A549 (cell line): ENCODE results near the gene CCL20. TPM values are rescaled to one million over a fixed set of nuclear protein-coding genes. Genes with fewer than 3 reads are reported as not detected.

Source experiments
- ATAC-seq, 2 experiments: fragments of 200-7000 bp in 1 of 2; fragments of >200 bp in 1 of 2; cut with Nextera tagmentation in 1 of 2; cut with Tn5 transposase in 1 of 2; 3 replicates each; pipeline versions ENCODE4 v1.8.0 to v1.9.1; 2018 to 2020; ENCODE audit warnings: mild to moderate bottlenecking in 1 of 2, moderate library complexity in 1 of 2
- CTCF ChIA-PET: fragments of 300-600 bp; sonication (Branson Sonifier 250); formaldehyde crosslinking; extraction: SDS; loops from one replicate; lab custom pipeline; 2021; ENCODE audit warnings: antibody characterized with exemption, inconsistent platforms; lab: Yijun Ruan, JAX
- POLR2A ChIA-PET: fragments of 350-600 bp; formaldehyde crosslinking; extraction: SDS; loops from one replicate; lab custom pipeline; 2021; ENCODE audit warnings: antibody characterized with exemption, inconsistent platforms; lab: Yijun Ruan, JAX
- DNase-seq, 2 experiments: peaks; one replicate each; pipeline versions ENCODE4 v3.0.0 to v3.0.0-alpha.2; 2011 to 2016; ENCODE audit warnings: low read depth in 1 of 2, low spot score in 1 of 2
- FAIRE-seq: peaks from 2 replicates; lab custom pipeline; 2011; peaks lifted over from hg19 to GRCh38; lab: Jason Lieb, UNC
- H3K27ac ChIP-seq, 2 experiments: fragments of >200 bp; sonication (Bioruptor Twin); formaldehyde crosslinking; 3 replicates each; pipeline ENCODE4 v1.5.1; 2016 to 2017
- H3K4me1 ChIP-seq: fragments of >200 bp; sonication (Bioruptor Twin); formaldehyde crosslinking; 3 replicates; pipeline ENCODE4 v1.6.1; 2016
- H3K4me2 ChIP-seq: fragments of >200 bp; sonication (Bioruptor Twin); formaldehyde crosslinking; 3 replicates; pipeline ENCODE4 v1.6.1; 2016
- H3K4me3 ChIP-seq: fragments of >200 bp; sonication (Bioruptor Twin); formaldehyde crosslinking; 3 replicates; pipeline ENCODE4 v1.5.1; 2016
- H3K9me3 ChIP-seq: fragments of >200 bp; sonication (Bioruptor Twin); formaldehyde crosslinking; 3 replicates; pipeline ENCODE4 v1.6.1; 2016
- CHD2 ChIP-seq: fragments of 150-350 bp; IDR thresholded peaks from 2 replicates; pipeline ENCODE4 v1.6.1; 2014; ENCODE audit warnings: low read length; ENCODE audit not compliant: partially characterized antibody
- EP300 ChIP-seq, 2 experiments: fragments of >200 bp; sonication (Bioruptor Twin); formaldehyde crosslinking; IDR thresholded peaks; 2 replicates in 1 of 2; 3 replicates in 1 of 2; pipeline ENCODE4 v1.6.1; 2016 to 2017
- ESRRA ChIP-seq: fragments of 150-350 bp; IDR thresholded peaks from 2 replicates; pipeline ENCODE4 v1.6.1; 2014; ENCODE audit warnings: mild to moderate bottlenecking, low read length, borderline replicate concordance
- FOXS1 ChIP-seq: fragments of 250-450 bp; sonication (Bioruptor Pico); IDR thresholded peaks from 2 replicates; pipeline ENCODE4 v1.5.0; 2020; ENCODE audit warnings: mild to moderate bottlenecking, moderate library complexity
- HEYL ChIP-seq: fragments of 250-450 bp; sonication (Bioruptor Pico); IDR thresholded peaks from 2 replicates; pipeline ENCODE4 v1.8.0; 2021; ENCODE audit warnings: mild to moderate bottlenecking, moderate library complexity
- HOXA7 ChIP-seq: fragments of 250-450 bp; sonication (Bioruptor Pico); IDR thresholded peaks from 2 replicates; pipeline ENCODE4 v1.5.0; 2020; ENCODE audit warnings: mild to moderate bottlenecking, moderate library complexity
- KDM5A ChIP-seq: fragments of 200-600 bp; sonication (generic); IDR thresholded peaks from 2 replicates; pipeline ENCODE4 v1.6.1; 2016; ENCODE audit warnings: antibody characterized with exemption, mild to moderate bottlenecking
- MAFK ChIP-seq: fragments of 450-650 bp; IDR thresholded peaks from 2 replicates; pipeline ENCODE4 v1.6.1; 2014; ENCODE audit not compliant: partially characterized antibody
- MAZ ChIP-seq: fragments of 150-350 bp; IDR thresholded peaks from 2 replicates; pipeline ENCODE4 v1.6.1; 2014; ENCODE audit warnings: antibody characterized with exemption, low read depth, low read length, borderline replicate concordance
- MYC ChIP-seq: IDR thresholded peaks from 2 replicates; pipeline ENCODE4 v1.6.1; 2012; ENCODE audit warnings: mild to moderate bottlenecking, inconsistent platforms, low read length, improper control_type of control experiment, borderline replicate concordance
- NFE2L2 ChIP-seq: fragments of 150-350 bp; conservative IDR thresholded peaks from 2 replicates; pipeline ENCODE4 v1.6.1; 2014; ENCODE audit warnings: low read length
- NR3C1 ChIP-seq: fragments of >200 bp; sonication (Bioruptor Twin); formaldehyde crosslinking; IDR thresholded peaks from 3 replicates; pipeline ENCODE4 v1.6.1; 2017
- RAD21 ChIP-seq, 2 experiments: fragments of >200 bp in 1 of 2; sonication (Bioruptor Twin) in 1 of 2; formaldehyde crosslinking in 1 of 2; IDR thresholded peaks in 1 of 2; conservative IDR thresholded peaks in 1 of 2; 2 replicates in 1 of 2; 3 replicates in 1 of 2; pipeline ENCODE4 v1.6.1; 2012 to 2018; ENCODE audit warnings: inconsistent platforms in 1 of 2
- RARB ChIP-seq: fragments of 250-450 bp; sonication (Bioruptor Pico); IDR thresholded peaks from 2 replicates; pipeline ENCODE4 v1.8.0; 2021; ENCODE audit warnings: mild to moderate bottlenecking, moderate library complexity
- RCOR1 ChIP-seq: fragments of 150-350 bp; IDR thresholded peaks from 2 replicates; pipeline ENCODE4 v1.6.1; 2014; ENCODE audit warnings: antibody characterized with exemption, low read length, low read depth
- REST ChIP-seq: fragments of 200-600 bp; sonication (generic); IDR thresholded peaks from 2 replicates; pipeline ENCODE4 v1.6.1; 2016; ENCODE audit warnings: antibody characterized with exemption, mild to moderate bottlenecking, moderate library complexity
- RNF2 ChIP-seq: fragments of 200-600 bp; sonication (generic); IDR thresholded peaks from 2 replicates; pipeline ENCODE4 v1.6.1; 2016; ENCODE audit warnings: low read depth, mild to moderate bottlenecking, antibody characterized with exemption, moderate library complexity, borderline replicate concordance
- SREBF2 ChIP-seq: fragments of 450-650 bp; IDR thresholded peaks from 2 replicates; pipeline ENCODE4 v1.6.1; 2014; ENCODE audit warnings: mild to moderate bottlenecking, moderate library complexity
- WGBS: methylation state at CpG from one replicate; pipeline ENCODE4 v1.1.6; 2017; ENCODE audit errors: missing lambda C conversion rate; 5-methylcytosine and 5-hydroxymethylcytosine counted together
- polyA plus RNA-seq, 4 experiments: library from polyadenylated mRNA; depleted of rRNA in 3 of 4; stranded (reverse); fragments of >200 nt; fragmentation: RNase III in 1 of 4; extraction: RNeasy Plus Mini Kit Qiagen cat#74134 plus additional on column Dnase treatment in 1 of 4; gene quantifications; 2 replicates in 3 of 4; 3 replicates in 1 of 4; pipeline ENCODE4 v1.2.3, GENCODE V29; 2011 to 2017
- TF ChIP-seq, protein P1 (sequence below): fragments of 250-450 bp; sonication (Bioruptor Pico); IDR thresholded peaks from 2 replicates; pipeline ENCODE4 v1.5.0; 2021; ENCODE audit warnings: mild to moderate bottlenecking, moderate library complexity, borderline replicate concordance
- TF ChIP-seq, protein P2 (sequence below): IDR thresholded peaks from 2 replicates; pipeline ENCODE4 v1.6.1; 2012

CCL20 gene
- polyA plus RNA-seq, 2 of the 4 experiments (the other 2 are of a cell fraction) = 0.43 to 3.4 TPM

GRCh38 chr2:227781841-227782240 lies 31.8 kb upstream of the CCL20 start (continued):
- TF ChIP-seq, protein P1, sequence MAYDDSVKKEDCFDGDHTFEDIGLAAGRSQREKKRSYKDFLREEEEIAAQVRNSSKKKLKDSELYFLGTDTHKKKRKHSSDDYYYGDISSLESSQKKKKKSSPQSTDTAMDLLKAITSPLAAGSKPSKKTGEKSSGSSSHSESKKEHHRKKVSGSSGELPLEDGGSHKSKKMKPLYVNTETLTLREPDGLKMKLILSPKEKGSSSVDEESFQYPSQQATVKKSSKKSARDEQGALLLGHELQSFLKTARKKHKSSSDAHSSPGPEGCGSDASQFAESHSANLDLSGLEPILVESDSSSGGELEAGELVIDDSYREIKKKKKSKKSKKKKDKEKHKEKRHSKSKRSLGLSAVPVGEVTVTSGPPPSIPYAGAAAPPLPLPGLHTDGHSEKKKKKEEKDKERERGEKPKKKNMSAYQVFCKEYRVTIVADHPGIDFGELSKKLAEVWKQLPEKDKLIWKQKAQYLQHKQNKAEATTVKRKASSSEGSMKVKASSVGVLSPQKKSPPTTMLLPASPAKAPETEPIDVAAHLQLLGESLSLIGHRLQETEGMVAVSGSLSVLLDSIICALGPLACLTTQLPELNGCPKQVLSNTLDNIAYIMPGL = no peak
- TF ChIP-seq RAD21 (conservative IDR thresholded peaks at IDR 0.05 in 1 of 2, IDR thresholded peaks at IDR 0.05 in 1 of 2) = no peak
- TF ChIP-seq, all 56 proteins: peak for 0

DNA sequence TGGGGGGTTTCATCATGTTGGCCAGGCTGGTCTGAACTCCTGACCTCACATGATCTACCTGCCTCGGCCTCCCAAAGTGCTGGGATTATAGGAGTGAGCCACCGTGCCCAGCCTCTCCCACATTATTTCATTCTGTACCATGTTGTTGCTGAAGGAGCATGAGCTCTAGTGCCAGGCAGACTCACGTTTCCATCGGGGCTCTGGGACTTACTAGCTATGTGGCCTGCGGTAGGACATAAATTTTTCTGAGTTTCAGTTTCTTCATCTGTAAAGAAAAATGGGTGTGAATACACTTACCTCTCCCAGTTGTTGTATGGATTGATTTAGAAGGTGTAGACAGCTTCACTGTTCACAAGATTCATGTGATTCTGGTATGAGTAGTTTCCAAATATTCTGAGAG lies 30.8 kb upstream of the CCL20 start:
- H3K27ac ChIP-seq = no peak overlapping the region
- 89% methylated on average over 5 of the region's 5 CpGs for WGBS
- CTCF ChIA-PET = interaction anchor here (0.6 to 4.1 kb wide), 4 partner anchors 10 to 158 kb away, joined by 3 to 19 read pairs (median 3); no protein-coding TSS in a partner anchor
- H3K9me3 ChIP-seq = no peaks in the 10 kb centered on the region
- no peaks in the 10 kb centered on the region for H3K4me1 ChIP-seq
- H3K4me3 ChIP-seq = no peak overlapping the region
- ATAC-seq (no peak), FAIRE-seq (no peak), DNase-seq (no peak)
- TF ChIP-seq EP300 (IDR thresholded peaks at IDR 0.05) (no peak), MAZ (no peak), NR3C1 (no peak), HOXA7 (CRISPR knock-in tag) (no peak), MYC (no peak), ESRRA (no peak)
- POLR2A ChIA-PET = no interaction called here
- no peak overlapping the region for H3K4me2 ChIP-seq

GRCh38 chr2:227783404-227784138 lies 30.1 kb upstream of the CCL20 start:
- H3K4me2 ChIP-seq = no peak overlapping the region
- WGBS = 88% methylated on average over 12 of the region's 12 CpGs
- POLR2A ChIA-PET = no interaction called here
- TF ChIP-seq MAZ (no peak), FOXS1 (CRISPR knock-in tag) (no peak), HEYL (CRISPR knock-in tag) (no peak), NFE2L2 (no peak), KDM5A (no peak), RCOR1 (no peak), RNF2 (no peak), SREBF2 (no peak), REST (no peak), CHD2 (no peak), MAFK (no peak), RARB (no peak)
- TF ChIP-seq, protein P2, sequence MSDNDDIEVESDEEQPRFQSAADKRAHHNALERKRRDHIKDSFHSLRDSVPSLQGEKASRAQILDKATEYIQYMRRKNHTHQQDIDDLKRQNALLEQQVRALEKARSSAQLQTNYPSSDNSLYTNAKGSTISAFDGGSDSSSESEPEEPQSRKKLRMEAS = no peak
- FAIRE-seq (no peak), DNase-seq (no peak), ATAC-seq (no peak)
- no peak overlapping the region for H3K4me3 ChIP-seq
- no peaks in the 10 kb centered on the region for H3K9me3 ChIP-seq
- H3K27ac ChIP-seq = no peak overlapping the region
- peaks cover 3% of the 10 kb centered on the region; the same call in 2 of the 3 replicates for H3K4me1 ChIP-seq
- CTCF ChIA-PET = interaction anchor here (0.6 to 4.1 kb wide), 5 partner anchors 9 to 159 kb away, joined by 3 to 19 read pairs (median 3); no protein-coding TSS in a partner anchor
